ENCODE results near the gene BIVM. TPM values are rescaled to one million over a fixed set of nuclear protein-coding genes. Genes with fewer than 3 reads are reported as not detected.

The BIVM gene
- polyA plus RNA-seq (2012; ENCODE audit: insufficient read depth, insufficient read length, low read depth) = 13.4 TPM

- H3K9me3 ChIP-seq = no peaks in the 10 kb centered on the region
- no peaks in the 10 kb centered on the region for H3K27me3 ChIP-seq
- H3K4me3 ChIP-seq (ENCODE audit: low read depth, low read length) = peak within 1 kb of the TSS; percentile 91
- no peak for TF ChIP-seq CTCF (IDR thresholded peaks at IDR 0.05; ENCODE audit: low read depth, low read length)
- DNase-seq = peak; percentile 96
- H3K4me1 ChIP-seq = peaks cover 10% of the 10 kb centered on the region
- no peaks in the 10 kb centered on the region for H3K36me3 ChIP-seq
These were observed at the start of gene BIVM, which contains the start of gene POGLUT2 for GRCh38 chr13:102798581-102799425. Gene BIVM, plus strand, starts transcription at chr13:102799119. Its CDS starts 8,149 bp downstream, at chr13:102807268. Gene POGLUT2, minus strand, starts transcription at chr13:102798976. Its CDS starts 306 bp downstream, at chr13:102798670.

- no peak for DNase-seq
- Histone ChIP-seq H3K36me3 (no peaks in the 10 kb centered on the region), H3K4me3 (ENCODE audit: low read depth, low read length) (no peak overlapping the region), H3K4me1 (no peaks in the 10 kb centered on the region), H3K27me3 (0 out of 2 replicates have a peak, but pooled peaks cover 4% of the 10 kb centered on the region), H3K9me3 (no peaks in the 10 kb centered on the region)
- TF ChIP-seq CTCF (IDR thresholded peaks at IDR 0.05; ENCODE audit: low read depth, low read length) = no peak
These were observed 47.0 kb upstream of the BIVM start for GRCh38 chr13:102751886-102752285.

GRCh38 chr13:102757006-102757405 is 41.9 kb upstream of the BIVM start:
- H3K4me1 ChIP-seq = no peaks in the 10 kb centered on the region
- H3K36me3 ChIP-seq = no peaks in the 10 kb centered on the region
- H3K9me3 ChIP-seq = no peaks in the 10 kb centered on the region
- H3K4me3 ChIP-seq (ENCODE audit: low read depth, low read length) = no peak overlapping the region
- no peaks in the 10 kb centered on the region for H3K27me3 ChIP-seq
- no peak for TF ChIP-seq CTCF (IDR thresholded peaks at IDR 0.05; ENCODE audit: low read depth, low read length)
- no peak for DNase-seq

- no peak for DNase-seq
- H3K36me3 ChIP-seq = no peaks in the 10 kb centered on the region
- H3K27me3 ChIP-seq = no peaks in the 10 kb centered on the region
- H3K4me1 ChIP-seq = no peaks in the 10 kb centered on the region
- H3K4me3 ChIP-seq (ENCODE audit: low read depth, low read length) = no peak overlapping the region
- TF ChIP-seq CTCF (IDR thresholded peaks at IDR 0.05; ENCODE audit: low read depth, low read length) = no peak
- H3K9me3 ChIP-seq = no peaks in the 10 kb centered on the region
These were observed 40.1 kb upstream of the BIVM start for GRCh38 chr13:102758842-102759241.

- no peak overlapping the region for H3K4me3 ChIP-seq (ENCODE audit: low read depth, low read length)
- no peak for DNase-seq
- H3K36me3 ChIP-seq = peaks cover 5% of the 10 kb centered on the region; the same call in 1 of the 2 replicates
- no peaks in the 10 kb centered on the region for H3K9me3 ChIP-seq
- no peaks in the 10 kb centered on the region for H3K4me1 ChIP-seq
- TF ChIP-seq CTCF (IDR thresholded peaks at IDR 0.05; ENCODE audit: low read depth, low read length) = no peak
- H3K27me3 ChIP-seq = no peaks in the 10 kb centered on the region
These were observed 37.8 kb upstream of the BIVM start for GRCh38 chr13:102761071-102761470.

GRCh38 chr13:102763741-102764140 is 35.2 kb upstream of the BIVM start:
- Histone ChIP-seq H3K4me3 (ENCODE audit: low read depth, low read length) (no peak overlapping the region), H3K27me3 (no peaks in the 10 kb centered on the region), H3K4me1 (no peaks in the 10 kb centered on the region), H3K36me3 (peaks cover 9% of the 10 kb centered on the region; the same call in 1 of the 2 replicates), H3K9me3 (no peaks in the 10 kb centered on the region)
- TF ChIP-seq CTCF (IDR thresholded peaks at IDR 0.05; ENCODE audit: low read depth, low read length) = no peak
- DNase-seq = no peak

All from BE2C (cell line).